Panc1 (cell line): ENCODE results near the gene GOSR1. TPM values are rescaled to one million over a fixed set of nuclear protein-coding genes. Genes with fewer than 3 reads are reported as not detected.
"Not testable (repeated sequence)": the region's sequence is repeated elsewhere in the genome, so short reads cannot be mapped to it uniquely, and the experiment has no call there.

Source experiments
- ATAC-seq: fragments of 200-7000 bp; cut with Tn5 transposase; 2 replicates; pipeline ENCODE4 v1.9.1; 2020; ENCODE audit warnings: mild to moderate bottlenecking, moderate library complexity
- BruUV-seq: library from RNA; stranded (reverse); fragments of 400-500 nt; replicated peaks from 2 replicates; lab custom pipeline; 2021; lab: Mats Ljungman, UMichigan
- CTCF ChIA-PET: fragments of 300-600 bp; sonication (Branson Sonifier 250); formaldehyde crosslinking; loops from one replicate; lab custom pipeline; 2022; ENCODE audit warnings: antibody characterized with exemption; lab: Charles Lee
- POLR2A ChIA-PET: fragments of 300-600 bp; sonication (Branson Sonifier 250); formaldehyde crosslinking; loops from one replicate; lab custom pipeline; 2022; ENCODE audit warnings: antibody characterized with exemption; lab: Charles Lee
- DNase-seq: peaks from one replicate; pipeline ENCODE4 v3.0.0-alpha.2; 2010; ENCODE audit warnings: low read depth, low spot score
- H3K27ac ChIP-seq: 2 replicates; pipeline ENCODE4 v1.5.1; 2011; ENCODE audit warnings: mild to moderate bottlenecking, low read length, inconsistent platforms
- H3K27me3 ChIP-seq: fragments of 200-500 bp; sonication (Bioruptor generic); 2 replicates; pipeline ENCODE4 v1.6.0; 2014; ENCODE audit warnings: low read length, inconsistent platforms; ENCODE audit not compliant: control insufficient read depth, insufficient read depth
- H3K36me3 ChIP-seq: fragments of 200-500 bp; sonication (Bioruptor generic); 2 replicates; pipeline ENCODE4 v1.5.1; 2014; ENCODE audit warnings: inconsistent platforms, mild to moderate bottlenecking, low read length, moderate library complexity; ENCODE audit not compliant: control insufficient read depth, insufficient read depth
- H3K4me1 ChIP-seq: 2 replicates; pipeline ENCODE4 v1.5.1; 2011; ENCODE audit warnings: inconsistent platforms, mild to moderate bottlenecking, low read length, moderate library complexity; ENCODE audit not compliant: control insufficient read depth, insufficient read depth
- H3K4me3 ChIP-seq, 2 experiments: 2 replicates each; pipeline ENCODE4 v1.5.1; 2011 to 2012; ENCODE audit warnings: low read depth in 2 of 2, low read length in 2 of 2, mild to moderate bottlenecking in 2 of 2, inconsistent platforms in 1 of 2, moderate library complexity in 1 of 2
- H3K9me3 ChIP-seq: fragments of 200-500 bp; sonication (Bioruptor generic); 2 replicates; pipeline ENCODE4 v1.5.1; 2014; ENCODE audit warnings: low read depth, mild to moderate bottlenecking, inconsistent platforms, low read length, moderate library complexity; ENCODE audit not compliant: control insufficient read depth, insufficient read depth
- CTCF ChIP-seq: fragments of 450-650 bp; IDR thresholded peaks from 2 replicates; pipeline ENCODE4 v1.5.1; 2017; ENCODE audit warnings: mild to moderate bottlenecking
- POLR2AphosphoS5 ChIP-seq: IDR thresholded peaks from 2 replicates; pipeline ENCODE4 v1.6.1; 2012; ENCODE audit warnings: mild to moderate bottlenecking, low read depth, low read length, moderate library complexity
- REST ChIP-seq, 2 experiments: IDR thresholded peaks; 2 replicates each; pipeline ENCODE4 v1.6.1; 2011 to 2012; ENCODE audit warnings: low read depth in 2 of 2, control low read depth in 1 of 2, low read length in 1 of 2, mild to moderate bottlenecking in 1 of 2, moderate library complexity in 1 of 2; ENCODE audit not compliant: insufficient read depth in 1 of 2
- SIN3A ChIP-seq: IDR thresholded peaks from 2 replicates; pipeline ENCODE4 v1.6.1; 2012; ENCODE audit warnings: low read depth, mild to moderate bottlenecking, low read length, moderate library complexity, borderline replicate concordance; ENCODE audit not compliant: insufficient read depth
- TCF7L2 ChIP-seq: IDR thresholded peaks from 2 replicates; pipeline ENCODE4 v1.6.1; 2011; ENCODE audit warnings: mild to moderate bottlenecking, low read depth, low read length, inconsistent platforms
- in situ Hi-C: cut with HindIII; loops from 2 replicates; pipeline ENCODE4 v1.10.0; 2016; ENCODE audit warnings: low sequenced_read_pairs, low pct_unique_long_range_greater_than_20kb
- intact Hi-C: fragments of 100-400 bp; cut with micrococcal nuclease; formaldehyde crosslinking; loops from one replicate; pipeline ENCODE4 v1.10.0; 2022; ENCODE audit not compliant: unreplicated experiment
- total RNA-seq: library from RNA; stranded (reverse); gene quantifications from one replicate; pipeline ENCODE4 v1.2.1, GENCODE V29; 2021; ENCODE audit not compliant: unreplicated experiment

GOSR1 gene
- total RNA-seq, 1 experiment from 2014 or later: 68.0 TPM

GRCh38 chr17:30545024-30545423 lies 67.8 kb downstream of the GOSR1 start:
- Histone ChIP-seq H3K4me3 (no peak overlapping the region), H3K27me3 (peaks cover 1% of the 10 kb centered on the region; the same call in 1 of the 2 replicates), H3K27ac (no peak overlapping the region), H3K4me1 (no peaks in the 10 kb centered on the region), H3K36me3 (no peaks in the 10 kb centered on the region), H3K9me3 (no peaks in the 10 kb centered on the region)
- ATAC-seq (no peak), DNase-seq (no peak)
- no peak for TF ChIP-seq SIN3A
- TF ChIP-seq TCF7L2: no peak
- no peak for TF ChIP-seq POLR2AphosphoS5
- TF ChIP-seq REST (IDR thresholded peaks at IDR 0.05; ENCODE audit: insufficient read depth in 1 of 2, low read depth in 2 of 2, low read length in 1 of 2): no peak
- TF ChIP-seq CTCF: no peak
- in situ Hi-C loops (no loop called here), intact Hi-C loops (no loop called here)
- ChIA-PET POLR2A (interaction anchor here (0.6 kb wide), 1 partner anchor 60 kb away, joined by 4 read pairs; no protein-coding TSS in a partner anchor), CTCF (no interaction called here)
- BruUV-seq: no TSS peak

GRCh38 chr17:30547778-30548573 lies 70.8 kb downstream of the GOSR1 start:
- no peak for DNase-seq
- no peak for TF ChIP-seq TCF7L2
- TF ChIP-seq POLR2AphosphoS5: no peak
- no peak for TF ChIP-seq REST (IDR thresholded peaks at IDR 0.05; ENCODE audit: insufficient read depth in 1 of 2, low read depth in 2 of 2, low read length in 1 of 2)
- no peak for TF ChIP-seq SIN3A
- no peak for TF ChIP-seq CTCF
- Histone ChIP-seq H3K27me3 (no peaks in the 10 kb centered on the region; the same call in 1 of the 2 replicates), H3K27ac (no peak overlapping the region), H3K9me3 (no peaks in the 10 kb centered on the region), H3K4me3 (no peak overlapping the region), H3K36me3 (no peaks in the 10 kb centered on the region), H3K4me1 (no peaks in the 10 kb centered on the region)
- BruUV-seq: no TSS peak
- intact Hi-C loops (no loop called here), in situ Hi-C loops (no loop called here)
- POLR2A ChIA-PET: no interaction called here
- CTCF ChIA-PET: no interaction called here
- ATAC-seq: no peak

GRCh38 chr17:30549181-30549580 lies 72.0 kb downstream of the GOSR1 start:
- H3K27ac ChIP-seq, CTCF ChIA-PET, H3K27me3 ChIP-seq, H3K36me3 ChIP-seq, H3K4me1 ChIP-seq, H3K4me3 ChIP-seq, H3K9me3 ChIP-seq, DNase-seq, intact Hi-C loops, ATAC-seq, BruUV-seq, in situ Hi-C loops, POLR2A ChIA-PET: not testable (repeated sequence)
